Fibroblast of lung (primary cell): Measurements from ENCODE around the gene SFT2D2.

Experiments used
- EZH2 ChIP-seq: IDR thresholded peaks from 2 replicates; pipeline ENCODE4 v1.5.1; 2012; ENCODE audit warnings: low read length, control low read depth, mild to moderate bottlenecking; ENCODE audit errors: missing control alignments
- TF ChIP-seq, protein P1 (sequence below), 2 donors: IDR thresholded peaks in 1 of 2; conservative IDR thresholded peaks in 1 of 2; 1 replicate in 1 of 2; 2 replicates in 1 of 2; pipeline ENCODE4 v1.5.1; 2011 to 2012; ENCODE audit warnings: low read length in 2 of 2, control low read depth in 1 of 2, inconsistent platforms in 1 of 2, low read depth in 1 of 2, mild to moderate bottlenecking in 1 of 2

- TF ChIP-seq, protein P1, sequence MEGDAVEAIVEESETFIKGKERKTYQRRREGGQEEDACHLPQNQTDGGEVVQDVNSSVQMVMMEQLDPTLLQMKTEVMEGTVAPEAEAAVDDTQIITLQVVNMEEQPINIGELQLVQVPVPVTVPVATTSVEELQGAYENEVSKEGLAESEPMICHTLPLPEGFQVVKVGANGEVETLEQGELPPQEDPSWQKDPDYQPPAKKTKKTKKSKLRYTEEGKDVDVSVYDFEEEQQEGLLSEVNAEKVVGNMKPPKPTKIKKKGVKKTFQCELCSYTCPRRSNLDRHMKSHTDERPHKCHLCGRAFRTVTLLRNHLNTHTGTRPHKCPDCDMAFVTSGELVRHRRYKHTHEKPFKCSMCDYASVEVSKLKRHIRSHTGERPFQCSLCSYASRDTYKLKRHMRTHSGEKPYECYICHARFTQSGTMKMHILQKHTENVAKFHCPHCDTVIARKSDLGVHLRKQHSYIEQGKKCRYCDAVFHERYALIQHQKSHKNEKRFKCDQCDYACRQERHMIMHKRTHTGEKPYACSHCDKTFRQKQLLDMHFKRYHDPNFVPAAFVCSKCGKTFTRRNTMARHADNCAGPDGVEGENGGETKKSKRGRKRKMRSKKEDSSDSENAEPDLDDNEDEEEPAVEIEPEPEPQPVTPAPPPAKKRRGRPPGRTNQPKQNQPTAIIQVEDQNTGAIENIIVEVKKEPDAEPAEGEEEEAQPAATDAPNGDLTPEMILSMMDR (conservative IDR thresholded peaks at IDR 0.05 in 1 of 2, IDR thresholded peaks at IDR 0.05 in 1 of 2; ENCODE audit: low read depth in 1 of 2, low read length in 2 of 2), result no peak
- no peak for TF ChIP-seq EZH2
Observed at GRCh38 chr1:168235937-168236336, 10.1 kb downstream of the SFT2D2 start.
